Measurements from ENCODE around the gene DOCK8.

Gene DOCK8

DNA sequence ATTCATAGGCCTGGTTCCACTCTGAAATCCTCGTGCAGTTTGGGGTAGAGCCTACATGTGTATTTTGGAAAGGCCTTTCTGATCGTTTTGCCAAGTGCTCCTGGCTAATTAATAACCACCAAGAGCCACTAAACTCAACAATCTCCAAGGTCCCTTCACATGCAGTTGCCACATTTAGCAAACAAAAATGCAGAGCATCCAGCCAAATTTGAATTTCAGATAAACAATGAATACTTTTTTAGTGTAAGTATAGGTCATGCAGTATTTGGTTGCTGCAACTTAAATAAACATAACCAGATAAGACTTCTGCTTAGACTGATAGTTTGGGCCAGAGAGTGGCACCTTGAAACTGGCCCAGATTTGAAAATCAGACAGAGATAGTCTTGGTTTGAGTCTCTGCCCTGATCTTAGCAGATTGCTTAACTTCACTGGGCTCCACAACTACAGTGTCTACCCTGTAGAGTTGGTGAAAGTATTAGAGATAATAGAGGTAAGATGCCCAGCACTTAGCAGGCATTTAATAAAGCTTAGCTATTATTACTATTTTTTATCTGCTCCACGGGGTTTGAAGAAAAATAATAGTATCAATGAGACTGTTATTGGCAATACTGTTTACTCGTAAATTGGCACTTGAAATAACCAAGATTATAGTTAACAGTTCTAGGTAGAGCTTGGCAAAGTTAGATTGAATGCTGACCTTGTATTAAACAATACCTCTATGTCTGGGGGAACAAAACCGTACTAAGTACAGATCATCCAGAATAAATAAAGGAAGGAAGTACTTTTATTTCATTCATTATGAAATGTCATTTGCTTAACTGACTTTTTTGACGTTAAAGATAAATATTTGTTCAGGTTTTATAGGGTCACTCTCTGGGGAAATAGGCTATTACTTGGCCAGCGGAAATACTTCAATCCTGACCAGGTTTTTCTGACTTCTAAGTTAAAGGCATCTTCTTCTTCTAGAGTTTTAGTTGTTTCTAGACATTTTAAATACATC, 274.8 kb downstream of the DOCK8 start:
- TF ChIP-seq, protein P1, sequence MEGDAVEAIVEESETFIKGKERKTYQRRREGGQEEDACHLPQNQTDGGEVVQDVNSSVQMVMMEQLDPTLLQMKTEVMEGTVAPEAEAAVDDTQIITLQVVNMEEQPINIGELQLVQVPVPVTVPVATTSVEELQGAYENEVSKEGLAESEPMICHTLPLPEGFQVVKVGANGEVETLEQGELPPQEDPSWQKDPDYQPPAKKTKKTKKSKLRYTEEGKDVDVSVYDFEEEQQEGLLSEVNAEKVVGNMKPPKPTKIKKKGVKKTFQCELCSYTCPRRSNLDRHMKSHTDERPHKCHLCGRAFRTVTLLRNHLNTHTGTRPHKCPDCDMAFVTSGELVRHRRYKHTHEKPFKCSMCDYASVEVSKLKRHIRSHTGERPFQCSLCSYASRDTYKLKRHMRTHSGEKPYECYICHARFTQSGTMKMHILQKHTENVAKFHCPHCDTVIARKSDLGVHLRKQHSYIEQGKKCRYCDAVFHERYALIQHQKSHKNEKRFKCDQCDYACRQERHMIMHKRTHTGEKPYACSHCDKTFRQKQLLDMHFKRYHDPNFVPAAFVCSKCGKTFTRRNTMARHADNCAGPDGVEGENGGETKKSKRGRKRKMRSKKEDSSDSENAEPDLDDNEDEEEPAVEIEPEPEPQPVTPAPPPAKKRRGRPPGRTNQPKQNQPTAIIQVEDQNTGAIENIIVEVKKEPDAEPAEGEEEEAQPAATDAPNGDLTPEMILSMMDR (IDR thresholded peaks at IDR 0.05; ENCODE audit: low read depth, low read length): no peak
- DNase-seq (ENCODE audit: extremely low read depth, low read depth): peak; percentile 25

DNA sequence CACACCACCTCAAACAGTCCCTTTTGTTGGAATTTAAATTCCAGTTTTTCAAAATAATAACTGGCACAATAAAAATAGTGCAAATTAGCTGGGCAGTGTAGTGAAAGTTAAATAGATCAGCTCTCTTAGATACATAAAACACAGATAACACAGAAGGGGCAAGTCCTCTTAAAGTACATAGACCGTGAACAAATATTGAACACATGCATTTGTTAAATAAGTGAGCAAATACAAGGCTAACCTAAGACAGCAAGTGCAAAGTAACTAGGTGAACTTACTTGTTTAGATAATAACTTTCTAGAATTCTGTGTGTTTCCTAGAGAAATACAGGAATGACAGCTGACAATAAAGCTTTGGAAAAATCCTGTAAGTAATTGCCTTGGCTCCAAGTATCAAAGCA, 280.1 kb downstream of the DOCK8 start:
- TF ChIP-seq, protein P1 (IDR thresholded peaks at IDR 0.05; ENCODE audit: low read depth, low read length): no peak
- DNase-seq (ENCODE audit: extremely low read depth, low read depth): no peak

- DNase-seq (ENCODE audit: extremely low read depth, low read depth): no peak
- TF ChIP-seq, protein P1 (IDR thresholded peaks at IDR 0.05; ENCODE audit: low read depth, low read length): no peak
Observed at GRCh38 chr9:495739-496138, 281.1 kb downstream of the DOCK8 start.

- TF ChIP-seq, protein P1 (IDR thresholded peaks at IDR 0.05; ENCODE audit: low read depth, low read length): no peak
- no peak for DNase-seq (ENCODE audit: extremely low read depth, low read depth)
Observed at GRCh38 chr9:503326-503725, 288.7 kb downstream of the DOCK8 start.

DNA sequence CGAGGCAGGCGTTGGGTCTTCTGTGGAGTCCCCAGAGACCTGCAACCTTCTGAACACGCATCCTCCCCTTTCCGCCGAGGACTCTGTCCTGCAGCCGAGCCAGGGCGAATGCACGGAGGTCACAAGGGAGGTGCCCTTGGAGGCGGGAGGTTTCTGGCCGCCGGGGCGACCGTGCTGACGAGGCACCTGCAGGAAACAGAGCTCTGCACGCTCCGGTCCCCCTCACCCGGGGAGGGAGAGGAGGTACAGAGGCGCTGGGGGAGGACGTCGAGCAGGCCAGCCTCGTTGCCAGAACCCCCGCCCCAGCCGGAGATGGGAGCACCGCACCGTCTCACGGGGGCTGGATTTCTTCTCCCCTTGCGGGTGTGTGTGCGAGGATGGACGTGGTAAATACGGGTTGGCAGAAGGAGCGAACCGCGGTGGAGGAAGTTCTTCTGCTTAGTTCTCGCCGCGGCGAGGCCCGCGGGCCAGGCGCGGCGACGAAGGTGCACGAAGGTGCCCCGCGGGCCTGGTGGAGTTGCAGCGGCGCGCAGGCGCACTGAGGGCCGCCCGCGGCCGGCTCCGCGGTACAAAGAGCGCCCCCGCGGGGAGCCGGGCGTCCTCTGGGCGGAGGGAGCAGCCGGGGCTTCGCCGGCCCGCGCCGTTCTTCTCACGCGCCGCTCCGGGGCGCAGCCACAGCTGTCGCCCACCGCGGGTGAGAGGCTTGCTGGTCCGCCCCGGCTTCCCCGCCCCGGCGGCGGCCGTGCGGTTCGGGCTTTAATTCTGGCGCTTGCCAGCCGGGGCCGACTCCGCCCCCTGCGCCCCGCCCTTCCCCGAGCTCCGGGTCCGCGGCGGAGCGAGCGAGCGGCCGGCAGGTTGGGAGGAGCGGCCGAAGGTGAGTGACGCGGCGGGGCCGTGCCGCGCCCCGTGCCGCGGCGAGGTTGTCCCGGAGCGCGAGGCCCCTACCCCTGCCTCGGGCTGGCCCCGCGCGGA, 289.5 kb downstream of the DOCK8 start, which contains the start of gene KANK1:
TSS of gene KANK1 (plus strand) at position 815 of the 972 bp plus-strand sequence.
- TF ChIP-seq, protein P1 (IDR thresholded peaks at IDR 0.05; ENCODE audit: low read depth, low read length): peak; percentile 17
- DNase-seq (ENCODE audit: extremely low read depth, low read depth): no peak

DNA sequence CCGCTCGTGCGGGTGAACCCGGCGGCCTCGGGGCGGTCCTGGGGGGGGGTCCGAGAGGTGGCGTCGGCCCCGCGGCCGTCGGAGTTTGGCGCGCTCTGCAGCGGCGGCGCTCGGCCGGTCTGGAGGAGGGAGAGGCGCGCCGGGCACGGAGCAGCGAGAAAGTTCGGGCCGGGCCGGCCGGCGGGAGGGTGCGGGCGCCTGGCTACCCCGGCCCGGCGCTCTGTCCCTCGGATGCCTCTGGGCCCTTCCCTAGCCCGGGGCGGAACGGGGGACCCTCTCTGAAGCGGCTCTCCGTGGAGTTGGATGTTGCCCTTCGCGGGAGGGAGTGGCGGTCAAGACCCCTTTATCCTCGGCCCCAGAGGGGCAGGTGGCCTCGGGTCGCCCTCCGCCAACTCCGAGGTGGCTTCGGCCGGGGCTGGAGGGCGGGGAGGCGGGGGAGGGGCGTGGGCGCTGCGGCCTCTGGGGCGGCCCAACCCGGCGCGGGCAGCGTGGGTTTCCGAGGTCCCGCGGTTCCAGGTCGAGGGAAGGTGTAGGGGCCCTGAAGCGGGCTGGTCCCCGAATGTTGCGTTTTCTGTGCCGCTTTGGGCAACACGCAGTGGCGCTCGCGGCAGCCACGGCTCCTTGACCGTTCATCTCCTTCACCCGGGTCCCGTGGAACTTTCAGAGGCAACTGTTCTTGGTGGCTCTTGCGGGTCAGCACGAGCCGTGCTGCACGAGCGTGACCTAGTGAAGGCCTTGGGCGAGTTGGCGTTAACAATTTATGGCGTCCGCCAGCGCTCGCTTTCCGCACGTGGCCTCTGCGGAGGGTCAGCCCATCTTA, 290.5 kb downstream of the DOCK8 start:
- DNase-seq (ENCODE audit: extremely low read depth, low read depth): no peak
- TF ChIP-seq, protein P1 (IDR thresholded peaks at IDR 0.05; ENCODE audit: low read depth, low read length): no peak

Measured in AG09319 (cell line).